WTC11 (cell line): ENCODE data around the gene PIGP.

Experiments
- FOXP4 ChIP-seq: sonication (generic); formaldehyde crosslinking; IDR thresholded peaks from 2 replicates; pipeline ENCODE4 v1.8.0; 2022; ENCODE audit warnings: mild to moderate bottlenecking, missing genetic modification reagents
- PRDM15 ChIP-seq: sonication (generic); formaldehyde crosslinking; IDR thresholded peaks from 2 replicates; pipeline ENCODE4 v1.8.0; 2022; ENCODE audit warnings: missing genetic modification reagents
- ZNF425 ChIP-seq: fragments of 250-450 bp; sonication (Bioruptor Pico); conservative IDR thresholded peaks from 2 replicates; pipeline ENCODE4 v1.9.0; 2021; ENCODE audit warnings: mild to moderate bottlenecking
- TF ChIP-seq, protein P1 (sequence below): sonication (generic); formaldehyde crosslinking; IDR thresholded peaks from 2 replicates; pipeline ENCODE4 v1.8.1; 2023; ENCODE audit warnings: mild to moderate bottlenecking, missing genetic modification reagents, moderate library complexity

DNA sequence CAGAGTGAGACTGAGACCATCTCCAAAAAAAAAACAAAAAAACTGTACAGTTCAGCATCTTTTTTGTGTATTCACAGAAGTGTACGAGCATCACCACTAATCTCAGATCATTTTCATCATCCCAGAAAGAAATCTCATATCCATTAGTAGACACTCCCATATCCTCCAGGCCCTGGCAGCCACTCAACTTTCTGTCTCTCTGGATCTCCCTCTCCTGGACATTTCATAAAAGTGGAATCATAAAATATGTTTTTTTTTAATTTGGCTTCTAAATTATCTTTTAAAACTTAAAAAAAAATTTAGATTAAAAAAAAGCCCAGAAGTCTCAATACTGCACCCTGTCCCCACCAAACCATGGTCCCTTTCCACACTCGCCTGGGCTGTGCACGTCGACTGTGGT, 44.3 kb downstream of the PIGP start:
- TF ChIP-seq, protein P1, sequence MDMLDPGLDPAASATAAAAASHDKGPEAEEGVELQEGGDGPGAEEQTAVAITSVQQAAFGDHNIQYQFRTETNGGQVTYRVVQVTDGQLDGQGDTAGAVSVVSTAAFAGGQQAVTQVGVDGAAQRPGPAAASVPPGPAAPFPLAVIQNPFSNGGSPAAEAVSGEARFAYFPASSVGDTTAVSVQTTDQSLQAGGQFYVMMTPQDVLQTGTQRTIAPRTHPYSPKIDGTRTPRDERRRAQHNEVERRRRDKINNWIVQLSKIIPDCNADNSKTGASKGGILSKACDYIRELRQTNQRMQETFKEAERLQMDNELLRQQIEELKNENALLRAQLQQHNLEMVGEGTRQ = no peak
- TF ChIP-seq FOXP4 = no peak
- TF ChIP-seq PRDM15 = no peak
- TF ChIP-seq ZNF425 (CRISPR knock-in tag) = no peak
